ENCODE measurements around the gene CFP.

The CFP gene

DNA sequence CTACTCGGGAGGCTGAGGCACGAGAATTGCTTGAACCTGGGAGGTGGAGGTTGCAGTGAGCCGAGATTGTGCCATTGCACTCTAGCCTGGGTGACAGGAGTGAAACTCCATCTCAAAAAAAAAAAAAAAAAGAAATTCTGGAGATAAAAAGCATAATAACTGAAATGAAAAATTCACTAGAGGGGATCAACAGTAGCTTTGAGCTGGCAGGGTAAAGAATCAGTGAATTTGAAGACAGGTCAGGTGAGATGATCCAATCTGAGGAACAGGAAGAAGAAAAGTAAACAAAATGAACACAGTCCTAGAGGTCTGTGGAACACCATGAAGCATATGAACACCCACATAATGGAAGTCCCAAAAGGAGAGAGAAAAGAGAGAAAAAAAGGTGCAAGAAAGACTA lies 32.5 kb downstream of the CFP start:
- DNase-seq = no peak

DNA sequence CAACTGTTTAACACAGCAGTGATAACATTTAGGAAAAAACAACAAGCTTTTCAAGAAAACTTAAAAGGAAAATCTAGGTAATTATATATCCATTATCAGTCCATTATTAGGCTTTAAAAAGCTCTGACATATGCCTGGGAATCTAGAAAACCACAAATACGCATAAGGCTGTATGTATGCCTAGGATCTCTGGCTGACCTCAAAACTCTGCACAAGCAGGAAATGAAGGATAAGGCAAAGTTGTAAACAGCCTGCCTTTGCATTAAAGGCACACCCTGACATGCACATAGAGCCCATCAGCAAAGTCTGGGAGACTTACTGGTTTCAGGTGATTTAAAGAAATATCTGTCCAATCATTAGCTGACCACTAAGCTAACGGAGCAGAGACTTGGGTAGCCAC lies 33.5 kb downstream of the CFP start:
- DNase-seq = no peak

DNA sequence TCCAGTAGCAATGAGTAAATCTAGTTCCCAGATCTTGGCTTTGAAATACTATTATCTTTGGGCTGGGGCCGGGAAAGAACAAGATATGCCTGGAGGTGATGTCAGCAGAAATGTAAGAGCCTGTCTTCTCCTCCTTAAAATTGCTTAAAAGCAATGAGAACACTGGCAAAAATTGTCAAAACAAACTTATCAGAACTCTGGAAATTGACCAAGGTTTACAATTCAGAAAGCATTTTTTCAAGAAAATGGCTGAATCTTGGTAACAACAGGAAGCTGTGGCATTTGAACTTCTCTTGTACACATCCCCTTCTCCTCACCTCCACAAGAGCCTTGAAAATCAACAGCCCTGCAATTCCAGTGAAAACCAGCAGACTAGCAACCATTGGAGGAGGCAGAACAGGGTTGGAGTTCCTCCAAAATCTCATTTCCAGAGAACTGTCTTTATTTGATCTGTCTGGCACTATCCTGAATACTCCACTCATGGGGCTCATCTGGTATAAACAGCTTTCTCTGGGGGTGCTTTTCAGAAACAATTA lies 33.9 kb downstream of the CFP start:
- no peak for DNase-seq

DNA sequence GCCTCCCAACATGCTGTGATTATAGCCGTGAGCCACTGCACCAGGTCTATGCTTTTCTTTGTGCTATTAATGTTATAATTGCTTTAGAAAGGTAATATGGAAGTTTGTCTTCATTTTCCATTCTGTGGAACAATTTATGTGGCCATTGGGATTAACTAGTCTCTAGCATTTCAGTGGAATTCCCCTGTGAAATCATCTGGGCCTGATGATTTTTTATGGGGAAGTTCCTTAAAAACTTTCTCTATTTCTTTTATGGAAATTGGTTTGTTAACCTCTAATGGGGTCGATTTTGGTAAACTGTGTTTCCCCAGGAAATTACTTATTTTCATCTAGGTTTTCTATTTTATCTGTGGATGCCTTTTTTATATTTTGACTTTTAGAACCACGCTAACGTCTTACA lies 36.2 kb downstream of the CFP start:
- no peak for DNase-seq

DNA sequence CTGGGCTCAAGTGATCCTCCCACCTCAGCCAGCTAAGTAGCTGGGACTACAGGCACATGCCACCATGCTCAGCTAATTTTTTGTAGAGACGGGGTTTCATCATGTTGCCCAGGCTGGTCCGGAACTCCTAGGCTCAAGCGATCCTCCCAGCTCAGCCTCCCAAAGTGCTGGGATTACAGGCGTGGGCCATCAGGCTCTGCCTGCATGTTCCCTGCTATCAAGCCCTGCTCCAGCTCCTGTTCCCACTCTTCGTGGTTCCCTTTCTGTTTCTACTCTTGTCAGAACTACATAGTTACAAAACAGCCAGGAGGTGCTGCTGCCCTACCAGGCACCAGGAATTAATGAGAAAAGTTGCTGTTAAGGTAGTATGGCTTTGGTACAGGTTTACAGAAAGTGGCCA lies 38.7 kb downstream of the CFP start:
- no peak for DNase-seq

DNA sequence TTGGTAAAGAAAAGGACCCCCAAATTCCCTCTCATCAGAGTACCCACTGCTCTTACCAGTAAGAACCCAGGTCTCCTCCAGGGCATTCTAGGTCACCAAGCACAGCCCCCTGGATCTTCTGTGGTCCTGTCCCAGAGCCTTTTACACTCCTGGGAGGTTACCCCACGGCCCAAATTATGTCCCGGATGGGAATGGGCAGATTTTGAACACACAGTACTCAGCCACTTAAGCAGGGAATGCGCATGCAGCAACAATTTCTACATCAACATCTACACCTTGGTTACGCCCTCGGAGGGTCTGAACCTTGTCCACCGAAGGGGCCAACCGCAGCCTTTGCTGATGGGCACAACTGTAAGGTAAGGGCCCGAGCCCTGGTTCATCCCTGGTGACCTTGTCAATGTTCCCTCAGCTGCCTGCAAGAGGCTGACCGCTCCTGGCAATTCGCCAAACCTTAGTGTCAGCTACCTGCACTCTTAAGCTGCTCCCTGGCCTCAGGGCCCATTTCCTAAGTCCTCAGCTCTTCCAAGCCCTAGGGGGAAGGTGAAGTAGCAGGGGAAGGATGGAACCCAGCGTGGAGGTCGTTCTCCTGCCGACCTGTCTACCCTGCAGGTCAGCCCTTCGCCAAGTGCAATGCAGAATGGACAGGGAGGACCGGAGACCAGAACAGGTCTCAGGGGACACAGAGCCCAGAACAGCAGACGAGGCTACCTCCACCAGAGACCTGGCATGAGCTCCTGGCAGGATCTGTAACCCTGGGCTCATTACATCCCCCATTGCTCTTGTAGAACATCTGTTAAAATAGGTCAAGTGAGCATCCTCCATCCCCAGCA lies 41.6 kb downstream of the CFP start:
- no peak for DNase-seq

DNA sequence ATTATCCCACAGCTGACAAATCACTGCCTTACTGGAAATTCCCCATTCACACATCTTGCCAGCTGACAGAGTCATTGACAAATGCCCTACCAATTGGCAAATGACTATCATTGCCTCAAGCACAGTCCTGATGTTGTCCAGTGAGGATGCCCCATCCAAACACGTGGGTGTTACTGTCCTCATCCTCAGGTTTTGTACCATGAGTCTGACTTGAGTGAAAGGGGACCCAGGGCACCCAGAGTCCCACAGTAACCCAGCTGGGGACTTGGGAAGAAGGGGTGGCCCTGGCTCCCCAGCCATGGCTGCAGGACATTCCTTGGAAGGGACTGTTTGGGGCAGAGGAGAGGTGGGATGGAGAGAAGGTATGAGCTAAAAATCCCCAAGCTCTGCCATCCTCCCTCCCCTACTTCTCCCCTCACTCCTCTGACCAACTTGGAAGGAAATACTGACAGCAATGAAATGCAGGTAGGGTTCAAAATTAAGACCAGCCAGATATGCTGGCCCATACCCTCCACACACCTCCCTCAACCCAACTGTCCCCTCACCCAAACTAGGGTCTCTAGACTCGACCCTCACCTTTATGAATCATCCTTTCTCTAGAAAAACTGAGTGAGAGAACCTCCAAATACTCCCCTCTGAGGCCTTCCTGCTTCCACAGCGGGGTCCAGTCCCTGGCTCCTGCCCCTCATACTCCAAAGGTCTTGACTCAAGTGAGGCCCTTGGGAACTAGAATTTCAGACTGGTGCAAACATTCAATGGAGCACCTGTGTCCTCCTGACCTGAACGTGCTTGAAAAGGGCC lies 42.4 kb downstream of the CFP start:
- DNase-seq = no peak

DNA sequence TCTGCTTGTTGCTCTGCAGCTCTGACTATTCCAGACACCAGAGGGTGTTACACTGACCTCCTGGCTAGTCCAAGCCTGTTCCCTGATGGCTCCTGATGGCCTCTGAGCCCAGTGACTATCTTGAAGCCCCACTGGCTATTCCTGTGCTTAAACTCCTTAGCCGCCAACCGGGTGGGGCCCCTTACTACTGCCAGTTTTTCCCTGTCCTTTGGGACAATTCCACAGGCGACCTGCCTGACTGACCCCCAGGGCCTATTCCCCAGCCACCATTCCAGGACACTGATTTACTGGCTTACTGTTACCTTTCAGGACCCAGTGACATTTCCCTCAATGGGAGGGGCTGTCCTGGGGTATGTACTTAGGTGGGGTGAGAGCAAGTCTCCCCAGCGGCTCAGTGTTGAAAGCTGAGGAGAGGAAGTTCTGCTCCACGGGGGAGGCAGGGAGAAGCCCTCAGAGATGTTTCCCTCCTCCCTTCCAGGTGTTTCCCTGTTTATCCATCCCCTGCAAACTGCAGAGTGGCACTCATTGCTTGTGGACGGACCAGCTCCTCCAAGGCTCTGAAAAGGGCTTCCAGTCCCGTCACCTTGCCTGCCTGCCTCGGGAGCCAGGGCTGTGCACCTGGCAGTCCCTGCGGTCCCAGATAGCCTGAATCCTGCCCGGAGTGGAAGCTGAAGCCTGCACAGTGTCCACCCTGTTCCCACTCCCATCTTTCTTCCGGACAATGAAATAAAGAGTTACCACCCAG lies 43.5 kb downstream of the CFP start:
- DNase-seq = no peak

DNA sequence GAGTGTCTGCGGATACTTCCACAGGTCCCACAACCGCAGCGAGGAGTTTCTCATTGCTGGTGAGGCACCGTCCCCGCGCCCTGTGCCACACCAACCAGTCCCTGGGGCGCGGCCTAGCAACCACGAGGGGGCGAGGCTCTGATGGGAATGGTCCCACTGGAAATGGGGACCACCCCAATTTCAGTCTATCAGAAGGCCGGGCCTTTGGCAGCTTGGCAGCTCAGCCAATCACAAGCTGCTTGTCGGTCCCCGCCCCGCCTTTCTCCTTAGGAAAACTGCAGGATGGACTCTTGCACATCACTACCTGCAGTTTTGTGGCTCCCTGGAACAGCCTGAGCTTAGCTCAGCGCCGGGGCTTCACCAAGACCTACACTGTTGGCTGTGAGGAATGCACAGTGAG lies 44.5 kb downstream of the CFP start:
- no peak for DNase-seq

DNA sequence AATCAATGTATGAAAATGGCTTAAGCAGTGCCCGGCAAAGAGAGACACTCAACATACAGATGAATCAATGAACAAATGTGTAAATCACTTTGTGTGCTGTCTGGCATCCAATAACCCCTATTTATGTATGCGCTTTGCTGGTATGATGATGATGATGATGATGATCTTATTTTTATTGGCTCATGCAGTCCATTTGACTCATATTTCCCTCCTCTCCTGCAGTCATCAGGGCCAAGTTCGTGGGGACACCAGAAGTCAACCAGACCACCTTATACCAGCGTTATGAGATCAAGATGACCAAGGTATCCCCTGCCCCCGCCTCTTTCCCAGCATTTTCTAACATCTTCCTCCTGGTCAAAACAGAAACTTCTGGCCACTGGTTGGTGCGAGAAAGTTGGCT lies 45.0 kb downstream of the CFP start:
- no peak for DNase-seq

DNA sequence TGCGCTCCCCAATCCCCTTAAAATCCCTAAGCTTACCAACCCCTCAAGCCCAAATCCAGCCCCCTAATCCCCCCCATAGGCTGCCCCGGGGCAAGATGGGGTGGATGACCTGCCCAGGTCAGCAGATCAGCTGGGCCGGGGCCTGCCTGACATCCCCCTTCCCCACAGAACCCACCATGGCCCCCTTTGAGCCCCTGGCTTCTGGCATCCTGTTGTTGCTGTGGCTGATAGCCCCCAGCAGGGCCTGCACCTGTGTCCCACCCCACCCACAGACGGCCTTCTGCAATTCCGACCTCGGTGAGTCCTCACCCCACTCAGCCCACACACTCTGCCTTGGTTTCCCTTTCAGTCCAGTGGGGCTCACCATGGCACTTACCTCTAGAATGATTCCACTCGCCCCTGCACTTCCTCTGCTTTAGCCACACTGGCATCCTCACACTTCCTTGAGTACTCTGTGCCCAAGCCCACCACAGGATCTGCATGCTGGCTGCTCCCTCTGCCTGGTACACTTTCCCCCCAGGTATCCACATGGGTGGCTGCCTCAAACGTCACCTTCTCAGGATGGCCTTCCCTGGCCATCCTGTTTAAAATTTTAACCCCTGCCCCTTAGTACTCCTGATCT lies 46.4 kb downstream of the CFP start:
- DNase-seq = no peak

DNA sequence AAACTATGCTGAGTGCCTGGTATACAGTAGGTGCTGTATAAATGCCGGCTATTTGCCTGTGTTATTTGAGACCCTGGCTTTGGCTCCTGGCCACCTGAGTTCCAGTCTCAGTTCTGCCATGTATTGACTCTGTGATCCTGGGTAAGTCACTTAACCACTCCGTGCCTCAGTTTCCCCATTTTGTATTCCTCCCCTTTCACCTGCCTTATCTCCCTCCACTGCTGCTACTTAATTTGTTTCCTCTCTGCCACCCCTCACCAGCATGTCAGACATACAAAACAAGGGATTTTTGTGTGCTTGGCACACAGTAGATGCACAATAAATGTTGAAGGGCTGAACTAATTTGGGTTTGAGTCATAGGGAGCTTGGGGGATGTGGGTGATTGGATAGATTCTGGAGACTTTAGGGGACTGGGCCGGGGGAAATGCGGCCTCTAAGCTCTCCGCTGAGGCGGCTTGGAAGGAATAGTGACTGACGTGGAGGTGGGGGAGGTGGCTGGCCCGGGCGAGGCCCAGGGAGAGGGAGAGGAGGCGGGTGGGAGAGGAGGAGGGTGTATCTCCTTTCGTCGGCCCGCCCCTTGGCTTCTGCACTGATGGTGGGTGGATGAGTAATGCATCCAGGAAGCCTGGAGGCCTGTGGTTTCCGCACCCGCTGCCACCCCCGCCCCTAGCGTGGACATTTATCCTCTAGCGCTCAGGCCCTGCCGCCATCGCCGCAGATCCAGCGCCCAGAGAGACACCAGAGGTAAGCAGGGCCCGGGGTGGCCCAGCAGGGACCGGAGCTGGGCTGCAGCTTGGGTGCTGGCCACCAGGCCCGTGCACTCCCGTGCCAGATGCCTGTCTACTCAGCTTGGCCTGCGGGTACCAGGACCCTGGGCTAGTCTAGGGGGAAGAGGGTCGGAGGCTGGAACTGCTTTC lies 47.7 kb downstream of the CFP start, which contains the start of gene TIMP1:
TSS of gene TIMP1 (plus strand) at position 706 of the 917 bp plus-strand sequence. CDS start 980 bp downstream, outside the sequence.
- DNase-seq = peak; percentile 77

DNA sequence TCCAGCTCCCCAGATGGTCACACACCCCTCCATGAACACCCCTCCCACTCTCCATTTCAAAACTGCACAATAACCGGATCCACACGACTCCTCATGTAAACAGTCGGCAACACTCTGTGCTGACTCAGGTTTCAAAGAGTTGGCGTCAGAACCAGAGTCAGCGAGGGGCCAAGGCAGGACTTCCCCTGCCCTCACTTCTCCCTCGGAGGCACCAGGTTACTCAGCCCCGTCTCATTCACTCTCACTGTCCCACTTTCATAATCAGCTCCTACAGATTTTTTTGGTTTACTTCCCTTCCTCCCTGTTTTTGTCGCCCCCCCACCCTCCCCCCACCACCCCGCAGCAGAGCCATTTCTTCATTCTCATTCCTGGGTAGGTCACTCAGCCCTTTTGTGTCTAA lies 50.2 kb downstream of the CFP start:
- no peak for DNase-seq

DNA sequence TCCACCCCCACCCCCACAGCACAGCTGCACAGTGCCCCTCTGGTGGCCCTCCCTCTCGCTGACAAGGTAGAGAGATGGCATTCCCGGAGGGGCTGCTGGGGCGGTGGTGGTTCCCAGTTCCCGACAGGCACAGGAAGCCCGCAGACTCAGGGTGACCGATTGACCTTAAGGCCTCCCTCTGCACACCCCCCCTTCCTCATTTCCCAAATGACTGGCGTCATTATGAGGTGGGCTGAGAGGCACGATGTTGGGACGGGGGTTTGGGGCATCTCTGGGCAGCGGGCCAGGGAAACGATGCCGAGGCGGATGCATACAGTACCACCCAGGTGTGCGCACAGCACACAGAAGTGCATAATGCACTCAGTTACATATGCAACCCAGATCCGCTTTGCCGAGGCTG lies 51.0 kb downstream of the CFP start:
- no peak for DNase-seq

DNA sequence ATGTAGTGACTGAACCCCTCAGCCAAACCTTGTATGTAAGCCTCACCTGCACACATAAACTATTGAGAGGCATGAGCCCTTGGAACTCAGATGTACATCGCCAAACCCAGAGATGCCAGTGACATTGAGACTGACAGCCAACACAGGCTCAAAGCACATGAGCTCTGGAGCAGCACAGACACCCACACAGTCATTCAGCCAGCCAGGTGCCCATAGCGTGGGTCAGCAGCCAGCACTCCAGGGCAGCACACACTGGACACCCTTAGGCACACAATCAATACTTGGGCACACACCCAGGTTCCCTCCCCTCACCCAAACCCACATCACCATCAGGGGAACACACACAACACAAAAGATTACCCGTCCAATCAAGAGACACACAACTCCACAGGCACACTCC lies 51.8 kb downstream of the CFP start:
- DNase-seq = no peak

DNA sequence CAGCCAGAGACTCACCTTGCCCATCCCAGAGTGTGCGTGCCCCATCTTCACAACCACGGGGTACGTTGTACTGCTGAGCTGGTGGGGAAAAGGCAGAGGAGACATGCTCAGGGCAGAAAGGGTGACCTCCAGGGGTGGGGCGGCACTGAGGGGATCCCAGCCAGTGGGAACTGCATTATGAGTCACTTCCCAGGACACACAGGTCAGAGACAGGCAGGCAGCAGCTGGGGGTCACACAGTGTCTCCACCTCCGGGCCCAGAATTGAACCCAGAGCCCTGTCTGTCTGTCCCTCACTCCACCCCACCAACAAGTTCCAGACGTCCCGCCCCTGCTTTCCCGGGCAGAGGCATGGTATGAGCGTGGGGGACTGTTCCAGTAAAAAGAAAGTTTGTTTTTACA lies 52.3 kb downstream of the CFP start:
- DNase-seq = no peak

DNA sequence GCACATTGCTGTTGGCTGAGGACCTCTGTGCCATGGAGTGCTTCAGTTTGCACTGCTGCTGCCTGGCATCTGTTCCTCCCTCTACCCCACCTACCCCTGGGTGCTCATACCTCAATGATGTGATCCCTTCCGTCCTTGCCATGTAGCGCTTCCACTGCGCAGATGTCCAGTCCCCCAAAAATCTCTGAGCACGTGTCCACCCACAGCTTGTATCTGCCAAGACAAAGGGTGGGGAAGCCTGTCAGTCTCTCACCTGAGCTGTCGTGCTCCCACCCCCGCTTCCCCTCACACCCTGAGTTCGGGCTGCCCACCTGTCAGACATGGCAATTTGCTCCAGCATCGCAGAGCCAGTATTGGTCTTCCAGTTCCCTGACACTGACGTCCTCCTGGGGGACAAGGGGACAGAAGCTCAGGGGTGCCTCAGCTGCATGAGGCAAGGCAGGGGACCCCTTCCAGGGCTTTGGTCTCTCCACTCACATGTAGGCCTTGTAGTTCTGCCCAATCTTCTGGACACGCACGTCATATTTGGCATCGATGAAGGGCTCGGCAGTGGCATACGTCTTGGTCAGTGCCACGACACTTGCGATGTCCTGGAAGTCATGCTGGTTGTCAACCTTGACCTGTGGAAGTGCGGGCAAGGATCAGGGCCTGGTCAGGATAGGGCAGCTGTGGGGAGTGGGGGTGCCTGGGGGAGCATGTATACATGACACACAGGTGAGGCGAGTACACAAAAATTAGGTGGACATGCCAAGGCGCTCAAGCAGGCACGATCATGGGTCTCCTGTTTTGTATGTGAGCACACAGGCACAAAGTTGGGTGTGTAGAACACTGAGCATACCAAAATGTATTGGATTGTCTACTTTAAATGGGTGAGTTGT lies 53.5 kb downstream of the CFP start:
- DNase-seq = no peak

DNA sequence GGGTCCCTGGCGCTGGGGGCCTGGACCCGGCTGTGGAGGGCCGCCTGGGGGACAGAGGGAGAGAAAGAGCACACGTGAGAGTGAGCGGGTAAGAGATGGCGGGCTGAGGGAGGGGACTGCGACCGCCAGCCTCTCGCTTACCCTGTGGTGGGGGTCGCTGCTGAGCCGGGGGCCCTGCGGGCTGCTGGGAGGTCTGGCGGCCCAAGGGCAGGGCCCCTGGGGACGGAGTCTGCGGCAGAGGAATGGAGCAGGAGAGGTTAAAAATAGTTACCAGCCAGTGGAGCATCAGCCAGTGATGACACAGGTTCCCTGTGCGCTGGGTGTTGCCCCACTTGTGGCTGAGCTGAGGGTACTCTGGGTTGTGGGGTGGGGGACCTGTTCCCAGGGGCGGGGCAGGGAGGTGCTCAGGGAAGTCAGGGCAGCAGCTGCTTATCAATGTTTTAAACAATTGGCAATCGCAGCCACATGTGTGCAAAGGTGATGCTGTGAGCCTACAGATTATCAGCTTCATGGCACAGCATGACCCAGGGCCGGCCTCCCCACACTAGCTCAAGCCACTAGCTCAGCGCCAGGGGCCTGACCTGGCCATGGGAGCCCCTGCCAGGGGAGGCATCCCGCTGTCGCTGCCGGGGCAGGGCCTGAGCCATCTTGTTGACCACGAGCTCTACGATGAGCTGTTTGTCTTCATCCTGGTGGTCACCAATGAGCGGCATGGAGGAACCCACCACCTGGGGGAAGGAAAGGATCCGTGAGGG lies 55.0 kb downstream of the CFP start:
- no peak for DNase-seq

DNA sequence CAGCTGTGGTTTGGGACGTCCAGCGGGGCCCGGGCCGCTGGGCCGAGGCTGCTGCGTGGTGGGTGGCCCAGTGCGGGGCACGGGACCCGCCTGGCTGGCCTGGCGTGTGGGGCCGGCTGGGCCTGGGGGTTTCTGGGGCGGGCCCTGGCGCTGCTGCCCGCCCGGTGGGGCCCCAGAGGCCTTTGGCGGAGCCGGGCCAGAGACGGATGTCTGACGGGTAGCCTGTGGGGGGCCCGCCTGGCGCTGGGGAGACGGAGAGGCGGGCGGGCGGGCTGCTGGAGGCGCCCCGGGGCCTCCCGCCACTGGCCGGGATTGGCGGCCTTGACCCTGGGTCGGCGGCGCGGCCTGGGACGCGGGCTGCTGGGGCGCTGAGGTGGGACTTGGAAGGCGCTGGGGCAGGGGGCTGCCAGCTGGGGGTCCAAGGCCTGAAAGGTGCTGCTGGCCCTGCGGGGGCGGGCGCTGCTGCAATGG lies 55.6 kb downstream of the CFP start:
- DNase-seq = no peak

Data from activated effector memory CD4-positive, alpha-beta T cell treated with Interleukin-2 at 50 U/mL for 16 hours (primary cell).